ENCODE results near the gene CYP4F22. TPM values are rescaled to one million over a fixed set of nuclear protein-coding genes. Genes with fewer than 3 reads are reported as not detected.
"Not testable (repeated sequence)": the region's sequence is repeated elsewhere in the genome, so short reads cannot be mapped to it uniquely, and the experiment has no call there.

The CYP4F22 gene
- polyA plus RNA-seq, 1 donor: not detected

GRCh38 chr19:15570420-15570819 is 62.1 kb downstream of the CYP4F22 start:
- DNase-seq (ENCODE audit: low read depth): no peak

GRCh38 chr19:15575406-15575805 is 67.1 kb downstream of the CYP4F22 start:
- DNase-seq (ENCODE audit: low read depth): no peak

GRCh38 chr19:15576526-15577156 is 68.3 kb downstream of the CYP4F22 start:
- DNase-seq (ENCODE audit: low read depth): no peak

- DNase-seq (ENCODE audit: low read depth): no peak
Observed at GRCh38 chr19:15577184-15577771, 69.0 kb downstream of the CYP4F22 start.

GRCh38 chr19:15583346-15583745 is 75.0 kb downstream of the CYP4F22 start:
- DNase-seq (ENCODE audit: low read depth): no peak

- DNase-seq (ENCODE audit: low read depth): no peak
Observed at GRCh38 chr19:15584095-15584494, 75.8 kb downstream of the CYP4F22 start.

- DNase-seq (ENCODE audit: low read depth): no peak
Observed at GRCh38 chr19:15584541-15585115, 76.3 kb downstream of the CYP4F22 start.

- no peak for DNase-seq (ENCODE audit: low read depth)
Observed at GRCh38 chr19:15587663-15588062, 79.3 kb downstream of the CYP4F22 start.

GRCh38 chr19:15588265-15588664 is 79.9 kb downstream of the CYP4F22 start:
- DNase-seq (ENCODE audit: low read depth): no peak

GRCh38 chr19:15589760-15590451 is 81.6 kb downstream of the CYP4F22 start:
- no peak for DNase-seq (ENCODE audit: low read depth)

GRCh38 chr19:15591796-15592195 is 83.5 kb downstream of the CYP4F22 start:
- no peak for DNase-seq (ENCODE audit: low read depth)

GRCh38 chr19:15592506-15592905 is 84.2 kb downstream of the CYP4F22 start:
- DNase-seq (ENCODE audit: low read depth): not testable (repeated sequence)

- not testable (repeated sequence) for DNase-seq (ENCODE audit: low read depth)
Observed at GRCh38 chr19:15593766-15594165, 85.4 kb downstream of the CYP4F22 start.

- no peak for DNase-seq (ENCODE audit: low read depth)
Observed at GRCh38 chr19:15595069-15595468, 86.7 kb downstream of the CYP4F22 start.

Other genes with a start within 250 kb of the CYP4F22 start
- gene BRD4, start 176.0 kb upstream of the CYP4F22 start, polyA plus RNA-seq (ENCODE audit: insufficient read length): 35.7 TPM
- 20.9 TPM for gene AKAP8, start 128.7 kb upstream of the CYP4F22 start, polyA plus RNA-seq (ENCODE audit: insufficient read length)
- gene AKAP8L, start 89.5 kb upstream of the CYP4F22 start, polyA plus RNA-seq (ENCODE audit: insufficient read length): 69.5 TPM
- 31.2 TPM for gene WIZ, start 58.6 kb upstream of the CYP4F22 start, polyA plus RNA-seq (ENCODE audit: insufficient read length)
- 0.90 TPM for gene RASAL3, start 44.0 kb upstream of the CYP4F22 start, polyA plus RNA-seq (ENCODE audit: insufficient read length)
- not detected for gene PGLYRP2, start 29.0 kb upstream of the CYP4F22 start, polyA plus RNA-seq (ENCODE audit: insufficient read length)
- gene CYP4F8, start 106.7 kb downstream of the CYP4F22 start, polyA plus RNA-seq (ENCODE audit: insufficient read length): not detected
- gene CYP4F3, start 132.4 kb downstream of the CYP4F22 start, polyA plus RNA-seq (ENCODE audit: insufficient read length): 0.24 TPM
- gene CYP4F12, start 164.6 kb downstream of the CYP4F22 start, polyA plus RNA-seq (ENCODE audit: insufficient read length): 0.62 TPM
- gene OR10H2, start 219.5 kb downstream of the CYP4F22 start, polyA plus RNA-seq (ENCODE audit: insufficient read length): not detected
- gene OR10H3, start 229.5 kb downstream of the CYP4F22 start, polyA plus RNA-seq (ENCODE audit: insufficient read length): not detected

All from forelimb muscle (tissue), 1 donor.